Fibroblast of lung (primary cell): ENCODE measurements around the gene GPR25.

Source experiments
- CTCF ChIP-seq, 2 donors: IDR thresholded peaks in 1 of 2; conservative IDR thresholded peaks in 1 of 2; 1 replicate in 1 of 2; 2 replicates in 1 of 2; pipeline ENCODE4 v1.5.1; 2011 to 2012; ENCODE audit warnings: low read length in 2 of 2, control low read depth in 1 of 2, inconsistent platforms in 1 of 2, low read depth in 1 of 2, mild to moderate bottlenecking in 1 of 2
- EZH2 ChIP-seq: IDR thresholded peaks from 2 replicates; pipeline ENCODE4 v1.5.1; 2012; ENCODE audit warnings: low read length, control low read depth, mild to moderate bottlenecking; ENCODE audit errors: missing control alignments

- no peak for TF ChIP-seq CTCF (conservative IDR thresholded peaks at IDR 0.05 in 1 of 2, IDR thresholded peaks at IDR 0.05 in 1 of 2; ENCODE audit: low read depth in 1 of 2, low read length in 2 of 2)
- TF ChIP-seq EZH2 = no peak
Observed at GRCh38 chr1:200846398-200846797, 26.4 kb upstream of the GPR25 start.
